CD4-positive, alpha-beta T cell treated with Interferon gamma for 1 hour (primary cell): Measurements from ENCODE around the gene BCAT1.
"Not testable (repeated sequence)": the region's sequence is repeated elsewhere in the genome, so short reads cannot be mapped to it uniquely, and the experiment has no call there.

Source experiments
- DNase-seq: peaks from one replicate; pipeline ENCODE4 v3.0.0-alpha.2; 2020

BCAT1 gene

DNA sequence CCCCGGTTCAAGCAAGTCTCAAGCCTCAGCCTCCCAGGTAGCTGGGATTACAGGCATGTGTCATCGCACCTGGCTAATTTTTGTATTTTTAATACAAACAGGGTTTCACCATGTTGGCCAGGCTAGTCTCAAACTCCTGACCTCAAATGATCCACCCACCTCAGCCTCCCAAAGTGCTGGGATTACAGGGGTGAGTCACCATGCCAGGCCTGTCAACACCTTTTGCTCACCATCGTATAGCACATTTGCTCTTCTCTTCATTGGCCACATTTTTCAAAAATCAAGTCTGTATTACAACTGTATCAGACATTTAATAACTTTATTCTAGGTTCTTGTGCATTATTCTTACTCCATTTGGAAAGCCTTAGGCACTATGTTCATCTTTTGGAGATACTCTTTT lies 50.3 kb downstream of the BCAT1 start:
- no peak for DNase-seq

DNA sequence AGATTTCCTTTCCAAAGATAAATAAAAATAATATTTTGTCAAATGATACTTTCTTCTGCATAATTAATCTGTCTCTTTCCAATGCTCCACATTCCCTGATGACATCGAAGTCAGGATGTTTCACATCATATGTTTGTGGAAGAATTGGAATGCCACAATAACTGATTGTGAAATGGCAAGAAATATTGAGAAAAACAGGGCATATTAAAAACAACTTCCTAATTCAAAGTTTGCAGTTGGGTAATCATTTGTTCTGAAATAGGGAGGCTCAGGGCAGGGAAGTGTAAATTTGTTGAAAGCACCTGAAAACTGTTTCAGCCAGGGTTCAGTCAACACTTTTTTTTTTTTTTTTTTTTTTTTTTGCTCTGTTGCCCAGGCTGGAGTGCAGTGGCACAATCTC lies 50.7 kb downstream of the BCAT1 start:
- DNase-seq, result no peak

DNA sequence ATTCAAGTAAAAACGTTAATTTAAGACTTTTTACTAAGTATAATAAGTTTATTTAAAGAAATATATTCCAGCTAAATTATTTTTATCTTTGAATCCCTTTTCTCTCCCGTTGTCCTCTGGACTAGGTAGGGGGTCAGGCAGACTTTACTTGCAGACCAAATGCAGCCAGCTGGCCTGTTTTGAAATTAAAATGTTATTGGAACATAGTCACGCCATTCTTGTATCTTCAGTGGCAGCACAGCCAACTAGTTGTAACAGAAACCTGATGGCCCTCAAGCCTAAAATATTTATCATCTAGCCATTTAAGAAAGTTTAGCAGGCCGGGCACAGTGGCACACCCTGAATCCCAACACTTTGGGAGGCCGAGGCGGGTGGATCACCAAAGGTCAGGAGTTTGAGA lies 52.7 kb downstream of the BCAT1 start:
- no peak for DNase-seq

DNA sequence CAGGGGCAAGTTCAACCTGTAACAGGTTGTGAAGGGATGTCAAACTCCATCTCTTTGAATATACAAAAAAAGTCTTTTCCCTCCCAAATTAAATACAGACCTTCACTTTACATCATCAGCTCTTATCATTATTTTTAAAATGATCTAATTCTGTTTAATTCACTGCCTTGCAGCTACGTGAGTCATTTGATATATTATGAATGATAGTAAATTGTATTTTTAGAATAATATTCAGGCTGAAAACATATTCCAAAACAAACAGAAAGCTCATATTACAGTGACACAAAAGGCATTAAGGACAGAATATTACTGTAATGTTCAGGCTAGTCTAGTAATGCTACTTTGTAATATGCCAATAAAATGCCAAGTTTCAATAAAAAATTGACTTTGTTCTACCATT lies 53.3 kb downstream of the BCAT1 start:
- no peak for DNase-seq

DNA sequence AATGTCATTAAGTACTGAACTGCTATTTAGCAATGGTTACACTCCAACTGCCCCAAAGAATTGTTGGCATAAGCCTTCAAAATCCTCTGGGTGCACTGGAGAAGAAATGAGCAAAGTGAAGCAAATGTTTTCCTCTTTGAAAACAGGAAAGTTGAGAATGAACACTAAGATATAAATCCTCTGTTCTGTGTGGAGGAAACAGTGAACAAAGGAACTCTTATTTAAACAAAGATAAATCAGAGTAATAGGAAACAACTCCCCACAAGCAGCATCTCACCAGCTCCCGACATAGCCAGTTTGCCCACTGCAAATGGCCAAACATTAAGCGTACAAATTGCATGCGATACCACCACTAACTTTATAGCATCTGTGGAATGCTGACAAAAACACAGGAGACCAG lies 54.0 kb downstream of the BCAT1 start:
- DNase-seq, result no peak

DNA sequence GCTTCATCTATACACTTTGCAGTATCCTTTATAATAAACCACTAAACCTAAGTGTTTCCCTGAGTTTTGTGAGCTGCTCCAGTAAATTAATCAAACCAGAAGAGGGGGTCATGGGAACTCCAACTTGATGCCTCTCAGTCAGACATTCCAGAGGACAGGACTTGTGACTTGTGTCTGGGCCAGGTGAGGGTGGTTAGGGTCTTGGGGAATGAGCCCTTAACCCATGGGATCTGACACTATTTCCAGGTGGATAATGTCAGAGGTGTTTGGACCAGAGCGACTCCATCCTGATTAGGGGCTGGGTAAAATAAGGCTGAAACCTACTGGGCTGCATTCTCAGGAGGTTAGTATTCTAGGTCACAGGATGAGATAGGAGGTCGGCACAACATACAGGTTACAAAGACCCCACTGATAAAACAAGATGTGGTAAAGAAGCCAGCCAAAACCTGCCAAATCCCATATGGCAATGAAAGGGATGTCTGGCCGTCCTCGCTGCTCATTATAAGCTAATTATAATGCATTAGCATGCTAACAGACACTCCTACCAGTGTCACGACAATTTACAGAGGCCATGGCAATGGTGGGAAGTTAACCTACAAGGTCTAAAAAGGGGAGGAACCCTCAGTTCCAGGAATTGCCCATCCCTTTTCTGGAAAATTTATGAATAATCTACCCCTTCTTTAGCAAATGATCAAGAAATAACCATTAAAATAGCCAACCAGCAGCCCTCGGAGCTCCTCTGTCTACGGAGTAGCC lies 58.7 kb downstream of the BCAT1 start:
- DNase-seq, result no peak

DNA sequence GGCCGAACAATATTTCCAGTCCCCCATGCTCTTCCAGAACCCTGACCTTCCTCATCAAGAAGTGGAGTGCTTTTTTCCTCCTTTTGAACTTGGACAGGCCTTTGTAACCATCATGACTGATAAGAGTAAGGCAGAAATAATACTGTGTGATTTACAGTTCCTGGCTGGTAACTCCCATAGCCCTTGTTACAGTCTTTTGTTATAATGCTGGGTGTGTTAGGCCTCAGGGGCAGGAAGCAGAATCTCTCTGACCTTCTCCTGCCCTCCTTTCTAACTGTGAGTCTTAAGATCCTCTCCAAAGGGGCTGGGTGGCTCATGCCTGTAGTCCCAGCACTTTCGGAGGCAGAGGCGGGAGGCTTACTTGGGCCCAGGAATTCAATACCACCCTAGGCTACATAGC lies 59.5 kb downstream of the BCAT1 start:
- DNase-seq, result no peak

DNA sequence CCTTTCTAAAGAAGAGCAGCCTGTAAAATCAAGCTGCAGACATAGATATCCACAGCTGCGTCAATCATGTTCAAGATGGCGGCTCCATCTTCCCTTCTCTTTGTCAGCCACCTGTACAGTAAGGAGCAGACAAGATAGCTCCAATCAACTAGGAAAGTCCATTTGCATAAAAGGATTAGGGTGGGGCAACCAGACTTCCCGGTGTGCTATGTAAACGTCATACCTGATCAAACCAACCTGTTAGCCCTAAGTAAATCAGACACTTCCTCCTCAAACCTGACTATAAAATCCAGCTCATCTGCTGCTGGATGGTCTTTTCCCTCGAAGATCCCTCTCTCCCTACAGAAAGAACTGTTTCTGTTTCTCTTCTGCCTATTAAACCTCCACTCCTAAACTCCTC lies 60.1 kb downstream of the BCAT1 start:
- no peak for DNase-seq

DNA sequence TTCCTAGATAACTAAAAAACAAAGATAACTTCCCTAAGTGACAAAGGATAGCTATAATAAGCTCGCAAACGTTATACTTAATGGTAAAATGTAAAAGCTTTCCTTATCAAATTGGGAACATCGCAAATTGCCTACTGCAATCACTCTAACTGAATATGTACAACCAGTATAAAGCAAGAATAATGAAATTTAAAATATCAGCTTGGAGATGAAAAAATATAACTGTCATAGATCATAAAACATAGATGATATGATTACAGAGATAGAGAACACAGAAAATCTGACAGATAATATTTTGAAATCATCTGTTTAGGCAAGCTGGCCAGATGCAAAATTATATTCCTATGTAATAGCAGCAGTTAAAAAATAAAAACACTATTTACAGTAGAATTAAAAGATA lies 64.0 kb downstream of the BCAT1 start:
- no peak for DNase-seq

DNA sequence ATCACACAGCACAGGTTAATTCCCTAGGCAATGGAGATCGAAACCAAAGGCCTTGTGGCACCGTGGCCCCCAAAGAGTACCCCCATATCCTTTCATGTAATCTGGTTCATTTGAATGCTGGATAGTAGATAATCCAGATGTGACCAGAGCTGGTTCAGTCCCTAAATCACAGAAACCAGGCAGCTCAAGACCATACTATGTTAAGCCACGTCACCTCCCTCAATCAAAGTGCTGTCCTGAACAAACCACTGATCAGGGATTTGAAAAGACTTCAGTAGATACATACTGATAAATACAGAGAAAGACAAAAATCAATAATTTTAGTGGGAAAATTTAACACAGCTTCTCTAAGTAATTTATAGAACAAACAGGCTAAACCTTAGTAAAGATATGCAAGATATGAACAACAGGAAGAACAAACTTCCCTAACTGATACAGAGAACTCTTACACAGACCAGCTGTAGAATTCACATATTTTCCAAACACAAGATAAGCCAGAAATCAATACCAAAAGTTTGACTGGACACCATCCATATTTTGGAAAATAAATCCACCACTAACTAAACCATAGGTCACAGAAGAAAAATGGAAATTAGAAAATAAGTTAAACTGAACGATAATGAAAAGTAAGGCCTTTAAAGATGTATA lies 67.1 kb downstream of the BCAT1 start:
- no peak for DNase-seq

DNA sequence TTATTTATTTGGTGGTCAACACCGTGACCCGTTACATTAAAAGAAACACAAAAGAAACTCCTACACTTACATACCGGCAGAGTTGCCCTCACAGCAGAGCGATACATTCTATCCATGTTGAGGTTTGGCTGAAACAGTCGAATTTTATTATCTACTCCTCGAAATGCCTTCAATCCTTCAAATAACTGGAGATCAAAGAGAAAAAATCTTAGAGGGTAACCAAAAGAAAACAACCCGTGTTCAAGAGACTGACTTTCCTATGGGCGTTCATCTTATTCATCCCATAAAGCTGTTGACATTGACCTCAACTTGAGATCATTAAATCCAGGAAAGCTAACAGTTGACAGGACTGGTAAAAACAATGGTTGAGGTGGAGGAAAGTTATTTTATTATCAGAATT lies 67.7 kb downstream of the BCAT1 start:
- no peak for DNase-seq

DNA sequence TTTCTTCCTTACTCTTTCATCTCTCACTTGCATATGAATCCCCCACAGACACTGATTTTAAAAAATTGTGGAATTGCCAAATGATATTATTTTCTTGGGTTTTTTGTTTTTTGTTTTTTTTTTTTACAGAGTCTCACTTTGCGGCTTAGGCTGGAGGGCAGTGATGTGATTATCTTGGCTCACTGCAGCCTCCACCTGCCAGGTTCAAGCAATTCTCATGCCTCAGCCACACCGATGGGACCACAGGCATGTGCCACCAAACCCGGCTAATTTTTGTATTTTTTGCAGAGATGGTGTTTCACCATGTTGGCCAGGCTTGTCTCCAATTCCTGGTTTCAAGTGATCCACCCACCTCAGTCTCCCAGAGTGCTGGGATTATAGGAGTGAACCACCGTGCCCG lies 68.2 kb downstream of the BCAT1 start:
- DNase-seq, result no peak

DNA sequence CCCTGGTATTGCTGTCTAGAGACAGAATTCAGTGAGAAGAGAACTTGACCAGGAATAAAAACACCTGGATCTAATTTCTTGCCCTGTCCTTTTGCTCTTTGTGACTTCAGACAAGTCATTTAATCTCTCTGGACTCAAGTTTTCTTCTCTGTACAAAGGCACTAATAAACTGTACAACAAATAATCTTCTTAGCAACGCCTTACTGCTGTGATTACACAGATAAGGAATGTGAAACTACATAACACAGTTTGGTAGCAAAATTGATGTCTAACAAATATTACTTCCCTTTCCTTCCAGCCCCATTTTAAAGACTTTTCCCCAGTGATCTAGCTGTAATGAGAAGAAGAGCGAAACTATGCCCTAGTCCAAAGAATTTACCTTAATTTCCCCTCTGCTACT lies 69.3 kb downstream of the BCAT1 start:
- no peak for DNase-seq

DNA sequence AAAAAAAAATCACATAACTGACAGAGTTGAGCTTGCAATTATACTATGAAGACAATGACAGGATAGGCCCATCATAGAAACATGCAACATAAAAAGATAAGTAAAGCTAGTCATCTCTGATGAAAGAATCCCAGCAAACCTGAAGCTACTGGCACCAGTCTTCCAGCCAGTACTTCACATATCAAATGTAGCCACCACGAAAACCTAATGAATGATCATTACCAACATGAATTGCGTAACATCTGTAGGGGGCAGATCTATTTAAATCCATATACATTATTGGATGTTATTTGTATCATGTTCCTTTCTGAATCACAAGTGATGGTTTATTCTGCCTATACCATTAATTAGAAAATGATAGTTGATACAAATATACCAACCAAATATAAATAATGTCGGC lies 73.9 kb downstream of the BCAT1 start:
- DNase-seq, result no peak

DNA sequence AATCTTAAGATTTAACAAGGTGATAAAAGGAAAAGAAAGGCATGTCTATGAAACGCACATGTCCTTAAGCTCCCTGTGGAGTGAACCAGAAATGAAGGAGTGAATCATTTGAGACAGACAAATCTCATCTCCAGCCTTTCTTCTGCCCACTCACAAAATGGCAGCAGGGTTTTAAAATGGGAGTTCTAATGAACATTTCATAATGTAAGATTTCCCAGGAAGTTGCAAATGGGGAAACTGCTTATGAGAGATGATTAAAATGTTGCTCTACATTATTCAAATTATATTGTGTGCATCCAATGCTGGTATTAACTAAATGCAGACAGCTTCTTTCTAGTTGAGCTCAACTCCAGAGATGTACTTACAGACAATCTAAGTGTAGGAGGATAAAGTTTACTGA lies 76.7 kb downstream of the BCAT1 start:
- no peak for DNase-seq

DNA sequence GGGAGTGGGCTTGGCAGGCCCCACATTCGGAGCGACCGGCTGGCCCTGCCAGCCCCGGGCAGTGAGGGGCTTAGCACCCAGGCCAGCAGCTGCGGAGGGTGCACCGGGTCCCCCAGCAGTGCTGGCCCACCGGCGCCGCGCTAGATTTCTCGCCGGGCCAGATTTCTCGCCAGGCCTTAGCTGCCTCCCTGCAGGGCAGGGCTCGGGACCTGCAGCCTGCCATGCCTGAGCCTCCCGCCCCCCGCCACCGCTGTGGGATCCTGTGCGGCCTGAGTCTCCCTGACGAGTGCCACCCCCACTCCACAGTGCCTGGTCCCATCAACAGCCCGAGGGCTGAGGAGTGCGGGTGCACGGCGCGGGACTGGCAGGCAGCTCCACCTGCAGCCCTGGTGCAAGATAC lies 82.8 kb downstream of the BCAT1 start:
- not testable (repeated sequence) for DNase-seq

DNA sequence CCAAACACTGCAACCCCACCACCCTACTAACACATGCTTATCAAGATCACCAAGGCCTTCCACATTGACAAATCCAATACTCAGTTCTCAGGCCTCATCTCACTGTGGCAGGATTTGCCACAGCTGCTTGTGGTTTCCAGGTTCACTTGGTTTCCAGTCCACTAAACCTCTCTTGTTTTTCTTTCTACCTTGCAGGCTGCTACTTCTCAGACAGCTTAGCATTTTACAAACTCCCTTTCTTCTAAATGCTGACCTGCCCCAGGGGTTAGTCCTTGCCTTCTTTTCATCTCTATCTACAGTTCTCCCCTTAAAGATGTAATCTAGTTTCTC lies 84.1 kb downstream of the BCAT1 start:
- no peak for DNase-seq

DNA sequence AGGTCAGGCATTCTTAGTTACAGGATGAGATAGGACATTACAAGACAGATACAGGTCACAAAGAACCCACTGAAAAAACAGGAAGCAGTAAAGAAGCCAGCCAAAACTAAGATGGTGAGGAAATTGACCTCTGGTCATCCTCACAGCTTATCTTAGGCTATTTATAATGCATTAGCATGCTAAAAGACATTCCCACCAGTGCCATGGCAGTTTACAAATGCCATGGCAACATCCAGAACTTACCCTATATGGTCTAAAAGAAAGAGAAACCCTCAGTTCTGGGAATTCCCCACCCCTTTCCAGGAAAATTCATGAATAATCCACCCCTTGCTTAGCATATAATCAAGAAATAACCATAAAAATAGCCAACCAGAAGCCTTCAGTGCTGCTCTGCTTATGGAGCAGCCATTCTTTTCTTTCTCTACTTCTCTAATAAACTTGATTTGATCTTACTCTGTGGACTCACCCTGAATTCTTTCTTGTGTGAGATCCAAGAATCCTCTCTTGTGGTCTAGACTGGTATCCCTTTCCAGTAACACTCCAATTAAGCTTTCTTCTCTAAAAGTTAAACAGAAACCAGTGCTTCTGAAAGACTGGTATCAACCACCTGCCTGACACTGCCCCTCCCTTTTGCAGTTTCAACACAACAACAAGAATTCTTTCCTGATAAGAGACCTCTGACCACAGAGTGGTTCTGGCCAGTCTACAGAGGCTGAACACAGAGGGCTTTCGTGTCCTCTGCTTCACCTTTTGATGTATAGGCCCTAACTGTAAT lies 86.9 kb downstream of the BCAT1 start:
- no peak for DNase-seq

DNA sequence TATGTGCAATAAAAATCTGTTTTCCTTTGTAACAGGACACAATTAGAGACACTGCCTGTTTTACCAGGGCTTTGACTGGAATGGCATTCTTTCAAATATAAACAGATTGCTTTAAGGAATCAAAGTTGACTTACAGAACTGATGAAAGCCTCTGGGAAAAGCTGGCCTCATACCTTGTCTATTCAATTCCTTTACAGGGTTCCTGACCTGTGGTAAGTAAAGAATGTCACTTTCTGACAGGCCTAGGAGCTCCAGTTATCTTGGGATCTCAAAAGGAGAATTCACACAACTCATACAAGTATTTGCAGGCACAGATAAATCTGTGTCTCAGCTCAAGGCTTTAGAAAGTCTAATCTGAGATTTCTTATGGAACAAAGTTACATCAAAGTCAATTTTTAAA lies 88.4 kb downstream of the BCAT1 start:
- no peak for DNase-seq

DNA sequence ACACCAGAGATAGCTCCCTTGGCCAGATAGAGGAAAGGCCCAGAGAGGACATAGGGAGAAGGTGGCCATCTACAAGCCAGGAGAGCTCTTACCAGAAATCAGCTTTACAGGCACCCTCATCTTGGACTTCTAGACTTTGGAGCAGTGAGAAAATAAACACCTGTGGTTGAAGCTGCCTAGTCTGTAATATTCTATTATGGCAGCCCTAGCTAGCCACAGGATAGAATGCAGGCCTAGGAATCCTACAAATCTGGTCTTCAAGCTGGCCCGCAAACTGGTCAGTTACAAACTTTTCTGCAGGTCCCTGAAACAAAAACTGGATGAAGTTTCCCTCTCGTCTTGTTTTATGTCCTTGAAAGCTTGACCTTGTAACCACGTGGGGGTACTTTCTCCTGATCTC lies 92.4 kb downstream of the BCAT1 start:
- no peak for DNase-seq

DNA sequence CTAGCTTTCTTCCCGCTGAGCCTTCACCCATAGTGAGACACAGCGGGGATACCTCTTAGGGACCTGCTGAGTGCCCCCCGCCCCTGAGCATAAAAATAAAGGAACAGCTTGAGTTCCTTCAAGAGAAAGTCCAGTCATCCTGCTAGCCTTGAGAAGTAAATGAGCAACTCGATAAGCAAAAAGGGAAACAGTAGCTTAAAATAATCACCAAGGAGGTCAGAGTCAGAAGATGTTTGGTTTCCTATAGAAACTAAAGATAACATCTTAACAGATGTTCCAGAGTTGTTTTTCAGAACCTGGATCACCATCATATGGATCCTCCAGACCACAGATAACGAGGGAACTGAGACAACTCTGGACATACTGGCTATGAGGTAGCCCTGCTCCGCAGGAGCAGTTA lies 94.0 kb downstream of the BCAT1 start:
- DNase-seq, result no peak

DNA sequence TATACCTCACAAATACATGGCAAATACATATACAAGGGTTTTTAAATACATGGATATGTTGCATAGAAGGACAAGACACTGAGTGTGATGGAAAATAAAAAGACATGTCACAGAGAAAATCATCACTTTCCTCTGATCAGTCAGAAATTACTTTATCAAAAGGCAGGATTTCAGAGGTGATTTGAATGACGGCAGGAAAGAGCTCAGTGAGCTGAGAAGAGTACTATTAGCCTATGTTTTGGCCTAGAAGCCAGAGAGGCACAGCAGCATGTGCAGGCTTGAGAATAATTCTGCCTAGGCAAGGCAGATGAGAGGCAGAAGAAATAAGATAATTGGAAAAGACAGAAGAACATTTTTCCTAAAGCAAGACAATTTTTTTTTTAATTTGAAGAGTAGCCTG lies 94.9 kb downstream of the BCAT1 start:
- DNase-seq, result no peak

DNA sequence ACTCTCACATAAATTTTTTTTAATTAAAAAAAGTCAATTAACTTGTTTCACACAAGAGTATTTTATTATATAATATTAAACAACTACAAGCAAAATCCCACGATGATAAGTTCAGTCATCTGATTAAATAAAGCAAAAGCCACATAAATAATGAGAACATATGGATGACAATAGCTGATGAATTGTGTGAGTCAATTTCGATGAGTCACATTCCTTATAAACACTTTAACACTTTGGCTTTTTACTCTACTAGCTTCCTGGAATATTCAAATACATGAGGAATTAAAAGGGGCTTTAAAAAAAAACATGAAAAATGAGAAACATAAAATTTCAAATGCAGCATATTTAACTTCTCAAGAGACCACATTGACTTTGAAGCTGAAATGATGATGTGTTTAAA lies 95.3 kb downstream of the BCAT1 start:
- DNase-seq, result no peak

DNA sequence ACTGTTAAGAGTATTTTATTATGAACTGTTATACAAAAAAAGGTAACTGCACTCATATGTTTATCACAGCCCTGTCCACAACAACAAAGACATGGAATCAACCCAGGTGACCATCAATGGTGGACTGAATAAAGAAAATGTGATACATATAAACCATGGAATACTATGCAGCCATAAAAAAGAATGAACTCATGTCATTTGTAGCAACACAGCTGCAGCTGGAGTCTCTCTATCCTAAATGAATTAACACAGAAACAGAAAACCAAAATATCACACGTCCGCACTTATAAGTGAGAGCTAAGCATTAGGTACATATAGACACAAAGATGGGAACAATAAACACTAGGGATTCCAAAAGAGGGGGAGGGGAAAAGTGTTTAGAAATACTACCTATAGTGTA lies 95.8 kb downstream of the BCAT1 start:
- DNase-seq, result no peak

DNA sequence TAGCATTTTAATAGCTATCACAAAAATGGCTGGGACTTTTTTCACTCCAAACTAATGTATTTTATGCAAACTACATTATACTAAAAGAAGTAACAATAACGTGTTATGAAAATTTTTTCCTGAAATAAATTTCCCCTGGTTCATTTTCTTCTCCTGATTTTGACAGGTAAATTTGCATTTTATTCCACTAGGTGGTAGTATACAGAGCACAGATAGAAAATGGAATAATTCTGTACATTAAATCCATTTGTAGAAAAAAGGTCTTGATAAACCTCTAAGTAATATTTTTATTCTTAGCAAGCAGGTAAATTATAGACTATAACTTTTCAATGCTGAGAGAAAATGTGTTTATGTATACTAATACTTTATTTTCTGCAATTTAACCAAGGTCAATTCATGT lies 96.5 kb downstream of the BCAT1 start:
- no peak for DNase-seq
